ENCODE data around the gene ITGBL1.

The ITGBL1 gene

GRCh38 chr13:101728615-101729014, 276.1 kb downstream of the ITGBL1 start:
- Mint-ChIP-seq H3K9me3 (no peaks in the 10 kb centered on the region), H3K27me3 (no peaks in the 10 kb centered on the region), H3K4me1 (no peaks in the 10 kb centered on the region), H3K27ac (no peak overlapping the region), H3K4me3 (no peak overlapping the region)
- ATAC-seq, result no peak
- DNase-seq, result no peak

GRCh38 chr13:101730420-101731000, 278.0 kb downstream of the ITGBL1 start:
- H3K4me3 Mint-ChIP-seq, result no peak overlapping the region
- no peak for ATAC-seq
- H3K4me1 Mint-ChIP-seq, result no peaks in the 10 kb centered on the region
- no peaks in the 10 kb centered on the region for H3K9me3 Mint-ChIP-seq
- no peak overlapping the region for H3K27ac Mint-ChIP-seq
- no peaks in the 10 kb centered on the region for H3K27me3 Mint-ChIP-seq
- no peak for DNase-seq

GRCh38 chr13:101736566-101736965, 284.1 kb downstream of the ITGBL1 start:
- Mint-ChIP-seq H3K4me3 (no peak overlapping the region), H3K27me3 (no peaks in the 10 kb centered on the region), H3K27ac (no peak overlapping the region), H3K9me3 (no peaks in the 10 kb centered on the region), H3K4me1 (no peaks in the 10 kb centered on the region)
- DNase-seq, result no peak
- ATAC-seq, result no peak

- Mint-ChIP-seq H3K27me3 (no peaks in the 10 kb centered on the region), H3K4me3 (no peak overlapping the region), H3K9me3 (no peaks in the 10 kb centered on the region), H3K27ac (no peak overlapping the region), H3K4me1 (no peaks in the 10 kb centered on the region)
- no peak for DNase-seq
- ATAC-seq, result no peak
Measured at GRCh38 chr13:101738336-101738735, 285.9 kb downstream of the ITGBL1 start.

GRCh38 chr13:101739382-101740178, 287.1 kb downstream of the ITGBL1 start:
- no peak overlapping the region for H3K27ac Mint-ChIP-seq
- H3K4me3 Mint-ChIP-seq, result no peak overlapping the region
- H3K4me1 Mint-ChIP-seq, result no peaks in the 10 kb centered on the region
- H3K27me3 Mint-ChIP-seq, result no peaks in the 10 kb centered on the region
- DNase-seq (no peak), ATAC-seq (no peak)
- no peaks in the 10 kb centered on the region for H3K9me3 Mint-ChIP-seq

GRCh38 chr13:101746513-101746912, 294.0 kb downstream of the ITGBL1 start:
- Mint-ChIP-seq H3K27me3 (peaks cover 7% of the 10 kb centered on the region), H3K4me3 (no peak overlapping the region), H3K9me3 (no peaks in the 10 kb centered on the region), H3K4me1 (no peaks in the 10 kb centered on the region), H3K27ac (no peak overlapping the region)
- DNase-seq, result no peak
- ATAC-seq, result no peak

- peaks cover 7% of the 10 kb centered on the region for H3K27me3 Mint-ChIP-seq
- no peaks in the 10 kb centered on the region for H3K4me1 Mint-ChIP-seq
- no peak overlapping the region for H3K27ac Mint-ChIP-seq
- DNase-seq (no peak), ATAC-seq (no peak)
- H3K9me3 Mint-ChIP-seq, result no peaks in the 10 kb centered on the region
- no peak overlapping the region for H3K4me3 Mint-ChIP-seq
Measured at GRCh38 chr13:101747039-101747438, 294.6 kb downstream of the ITGBL1 start.

- no peaks in the 10 kb centered on the region for H3K4me1 Mint-ChIP-seq
- no peaks in the 10 kb centered on the region for H3K9me3 Mint-ChIP-seq
- peaks cover 7% of the 10 kb centered on the region for H3K27me3 Mint-ChIP-seq
- no peak overlapping the region for H3K4me3 Mint-ChIP-seq
- H3K27ac Mint-ChIP-seq, result no peak overlapping the region
- ATAC-seq (no peak), DNase-seq (no peak)
Measured at GRCh38 chr13:101749584-101749983, 297.1 kb downstream of the ITGBL1 start.

- ATAC-seq, result no peak
- H3K4me3 Mint-ChIP-seq, result no peak overlapping the region
- DNase-seq, result no peak
- H3K4me1 Mint-ChIP-seq, result no peaks in the 10 kb centered on the region
- H3K27me3 Mint-ChIP-seq, result peaks cover 7% of the 10 kb centered on the region
- H3K27ac Mint-ChIP-seq, result no peak overlapping the region
- H3K9me3 Mint-ChIP-seq, result no peaks in the 10 kb centered on the region
Measured at GRCh38 chr13:101751488-101751887, 299.0 kb downstream of the ITGBL1 start.

- Mint-ChIP-seq H3K4me1 (no peaks in the 10 kb centered on the region), H3K9me3 (no peaks in the 10 kb centered on the region), H3K4me3 (no peak overlapping the region), H3K27me3 (peaks cover 4% of the 10 kb centered on the region), H3K27ac (no peak overlapping the region)
- ATAC-seq (no peak), DNase-seq (no peak)
Measured at GRCh38 chr13:101752432-101752831, 300.0 kb downstream of the ITGBL1 start.

GRCh38 chr13:101755228-101755887, 302.9 kb downstream of the ITGBL1 start:
- H3K27me3 Mint-ChIP-seq, result peaks cover 14% of the 10 kb centered on the region
- ATAC-seq, result no peak

GRCh38 chr13:101757446-101758039, 305.1 kb downstream of the ITGBL1 start:
- H3K4me1 Mint-ChIP-seq, result no peaks in the 10 kb centered on the region
- H3K4me3 Mint-ChIP-seq, result no peak overlapping the region
- no peak overlapping the region for H3K27ac Mint-ChIP-seq
- ATAC-seq (peak; percentile 60), DNase-seq (no peak)
- H3K27me3 Mint-ChIP-seq, result peaks cover 14% of the 10 kb centered on the region
- no peaks in the 10 kb centered on the region for H3K9me3 Mint-ChIP-seq

More at GRCh38 chr13:101755228-101755887, 302.9 kb downstream of the ITGBL1 start:
- no peak for DNase-seq
- Mint-ChIP-seq H3K27ac (peak overlapping the region in 1 of 2 donors; percentile 85), H3K4me1 (no peaks in the 10 kb centered on the region), H3K9me3 (no peaks in the 10 kb centered on the region), H3K4me3 (no peak overlapping the region)

GRCh38 chr13:101763191-101763590, 310.7 kb downstream of the ITGBL1 start:
- ATAC-seq (no peak), DNase-seq (no peak)
- Mint-ChIP-seq H3K4me3 (no peak overlapping the region), H3K27ac (no peak overlapping the region), H3K4me1 (no peaks in the 10 kb centered on the region), H3K27me3 (peaks cover 12% of the 10 kb centered on the region), H3K9me3 (no peaks in the 10 kb centered on the region)

Measured in stimulated activated naive CD8-positive, alpha-beta T cell treated with anti-CD3 and anti-CD28 coated beads, Interleukin-15, amount 100 ng/mL, for 72 hours (primary cell).